GM21737 (cell line): Measurements from ENCODE around the gene SDCCAG8.
"Not testable (repeated sequence)": the region's sequence is repeated elsewhere in the genome, so short reads cannot be mapped to it uniquely, and the experiment has no call there.

Experiments used
- ATAC-seq: cut with Tn5 transposase; IDR thresholded peaks from one replicate; pipeline ENCODE4 v1.9.1; 2021; ENCODE audit warnings: mild to moderate bottlenecking, moderate library complexity; ENCODE audit not compliant: unreplicated experiment

Gene SDCCAG8

GRCh38 chr1:243255791-243256512 is at the start of gene SDCCAG8:
TSS of gene SDCCAG8 (plus strand) at chr1:243256041. CDS start at chr1:243256174, 133 bp downstream.
- ATAC-seq, result peak; percentile 74

GRCh38 chr1:243211984-243212383 is 43.9 kb upstream of the SDCCAG8 start:
- ATAC-seq, result not testable (repeated sequence)

- no peak for ATAC-seq
Measured at GRCh38 chr1:243213045-243213787, 42.6 kb upstream of the SDCCAG8 start.

- ATAC-seq, result not testable (repeated sequence)
Measured at GRCh38 chr1:243215276-243215875, 40.5 kb upstream of the SDCCAG8 start.

- ATAC-seq, result no peak
Measured at GRCh38 chr1:243216741-243217140, 39.1 kb upstream of the SDCCAG8 start.

- no peak for ATAC-seq
Measured at GRCh38 chr1:243217349-243217748, 38.5 kb upstream of the SDCCAG8 start.

- ATAC-seq, result no peak
Measured at GRCh38 chr1:243218059-243218458, 37.8 kb upstream of the SDCCAG8 start.

- ATAC-seq, result no peak
Measured at GRCh38 chr1:243227622-243228021, 28.2 kb upstream of the SDCCAG8 start.

- no peak for ATAC-seq
Measured at GRCh38 chr1:243229526-243229925, 26.3 kb upstream of the SDCCAG8 start.

- no peak for ATAC-seq
Measured at GRCh38 chr1:243230914-243231313, 24.9 kb upstream of the SDCCAG8 start.

GRCh38 chr1:243233908-243234307 is 21.9 kb upstream of the SDCCAG8 start:
- ATAC-seq, result no peak

- ATAC-seq, result no peak
Measured at GRCh38 chr1:243234978-243235647, 20.7 kb upstream of the SDCCAG8 start.

GRCh38 chr1:243236604-243237252 is 19.1 kb upstream of the SDCCAG8 start:
- ATAC-seq, result peak; percentile 61

GRCh38 chr1:243244432-243244841 is 11.4 kb upstream of the SDCCAG8 start:
- ATAC-seq, result no peak

GRCh38 chr1:243246916-243247315 is 8.9 kb upstream of the SDCCAG8 start:
- ATAC-seq, result no peak

- ATAC-seq, result no peak
Measured at GRCh38 chr1:243247901-243248300, 7.9 kb upstream of the SDCCAG8 start.

GRCh38 chr1:243249214-243249613 is 6.6 kb upstream of the SDCCAG8 start:
- ATAC-seq, result no peak

- no peak for ATAC-seq
Measured at GRCh38 chr1:243250102-243250501, 5.7 kb upstream of the SDCCAG8 start.

- no peak for ATAC-seq
Measured at GRCh38 chr1:243251539-243251938, 4.3 kb upstream of the SDCCAG8 start.

GRCh38 chr1:243253211-243253925 is 2.5 kb upstream of the SDCCAG8 start:
- no peak for ATAC-seq
